HG02943 (cell line): ENCODE measurements around the gene GAGE12C.
"Not testable (repeated sequence)": the region's sequence is repeated elsewhere in the genome, so short reads cannot be mapped to it uniquely, and the experiment has no call there.

Experiments used
- ATAC-seq: cut with Tn5 transposase; IDR thresholded peaks from one replicate; pipeline ENCODE4 v1.9.1; 2021; ENCODE audit warnings: mild to moderate bottlenecking, low read depth, moderate library complexity; ENCODE audit not compliant: unreplicated experiment

GAGE12C gene

GRCh38 chrX:49531877-49532276, at the start of gene GAGE12C:
GAGE12C (plus strand) TSS chrX:49532177; CDS start chrX:49533332, 1,155 bp downstream.
- ATAC-seq = not testable (repeated sequence)

GRCh38 chrX:49541433-49541832, 9.5 kb downstream of the GAGE12C start, which contains the start of gene GAGE12D:
GAGE12D (plus strand) TSS chrX:49541733; CDS start chrX:49542888, 1,155 bp downstream.
- not testable (repeated sequence) for ATAC-seq

- not testable (repeated sequence) for ATAC-seq
These were observed 19.0 kb downstream of the GAGE12C start, which contains the start of gene GAGE12E for GRCh38 chrX:49550989-49551388. GAGE12E (plus strand) TSS chrX:49551289; CDS start chrX:49552444, 1,155 bp downstream.

GRCh38 chrX:49560542-49560941, 28.6 kb downstream of the GAGE12C start, which contains the start of gene GAGE12F:
GAGE12F (plus strand) TSS chrX:49560842; CDS start chrX:49561997, 1,155 bp downstream.
- not testable (repeated sequence) for ATAC-seq

- not testable (repeated sequence) for ATAC-seq
These were observed 36.8 kb downstream of the GAGE12C start for GRCh38 chrX:49568728-49569127.

GRCh38 chrX:49569152-49569551, 37.2 kb downstream of the GAGE12C start:
- not testable (repeated sequence) for ATAC-seq

- ATAC-seq = not testable (repeated sequence)
These were observed 38.1 kb downstream of the GAGE12C start, which contains the start of gene GAGE12G for GRCh38 chrX:49570100-49570499. GAGE12G (plus strand) TSS chrX:49570400; CDS start chrX:49571555, 1,155 bp downstream.

GRCh38 chrX:49579649-49580048, 47.7 kb downstream of the GAGE12C start, which contains the start of gene GAGE12H:
GAGE12H (plus strand) TSS chrX:49579949; CDS start chrX:49581104, 1,155 bp downstream.
- ATAC-seq = not testable (repeated sequence)
